Spleen (tissue), 11 donors: ENCODE results near the gene RPA3. TPM values are rescaled to one million over a fixed set of nuclear protein-coding genes. Genes with fewer than 3 reads are reported as not detected.

Experiments
- DNase-seq: peaks from one replicate; pipeline ENCODE4 v3.0.0-alpha.2; 2020
- H3K27ac ChIP-seq, 8 donors: fragments of 200-600 bp; sonication (generic) in 7 of 8; 1 replicate in 4 of 8; 2 replicates in 4 of 8; pipeline versions ENCODE4 v1.5.0 to v1.8.0; 2016 to 2021; ENCODE audit warnings: inconsistent platforms in 4 of 8, mild to moderate bottlenecking in 4 of 8, moderate library complexity in 1 of 8
- H3K27me3 ChIP-seq, 7 donors: fragments of 200-600 bp; sonication (generic) in 6 of 7; replicated peaks in 1 of 7; 1 replicate in 4 of 7; 2 replicates in 3 of 7; pipeline versions ENCODE4 v1.5.0 to v1.8.0; 2016 to 2021; ENCODE audit warnings: inconsistent platforms in 3 of 7, mild to moderate bottlenecking in 1 of 7
- H3K36me3 ChIP-seq, 6 donors: fragments of 200-600 bp; sonication (generic) in 5 of 6; 1 replicate in 4 of 6; 2 replicates in 2 of 6; pipeline versions ENCODE4 v1.5.0 to v1.8.0; 2016 to 2021; ENCODE audit warnings: inconsistent platforms in 2 of 6
- H3K4me1 ChIP-seq, 6 donors: fragments of 200-600 bp; sonication (generic) in 5 of 6; 1 replicate in 3 of 6; 2 replicates in 3 of 6; pipeline versions ENCODE4 v1.5.0 to v1.8.0; 2016 to 2021; ENCODE audit warnings: inconsistent platforms in 3 of 6
- H3K4me3 ChIP-seq, 8 donors: fragments of 200-600 bp; sonication (generic) in 7 of 8; 1 replicate in 4 of 8; 2 replicates in 4 of 8; pipeline versions ENCODE4 v1.5.0 to v1.8.0; 2016 to 2021; ENCODE audit warnings: inconsistent platforms in 4 of 8, mild to moderate bottlenecking in 4 of 8, moderate library complexity in 2 of 8
- H3K9me3 ChIP-seq, 8 donors: fragments of 200-600 bp; sonication (generic) in 7 of 8; 1 replicate in 4 of 8; 2 replicates in 4 of 8; pipeline versions ENCODE4 v1.5.0 to v1.8.0; 2016 to 2021; ENCODE audit warnings: inconsistent platforms in 4 of 8
- POLR2A ChIP-seq, 3 donors: fragments of 450-650 bp; IDR thresholded peaks; one replicate each; pipeline ENCODE4 v1.5.1; 2017; ENCODE audit warnings: antibody characterized with exemption in 3 of 3, mild to moderate bottlenecking in 1 of 3
- POLR2AphosphoS5 ChIP-seq, 3 donors: sonication (generic); formaldehyde crosslinking; IDR thresholded peaks; one replicate each; pipeline ENCODE4 v1.5.1; 2017; ENCODE audit warnings: antibody characterized with exemption in 3 of 3
- WGBS, 5 donors: extraction: QIAGEN DNeasy Blood & Tissue Kit in 3 of 5; methylation state at CpG; one replicate each; pipeline versions ENCODE4 v1.1.5 to v1.1.7; 2013 to 2018; 5-methylcytosine and 5-hydroxymethylcytosine counted together
- intact Hi-C: fragments of 100-400 bp; cut with DNase I; formaldehyde crosslinking; loops from one replicate; pipeline ENCODE4 v1.15.0; 2023; ENCODE audit warnings: low total_unique reads
- polyA plus RNA-seq, 3 donors: library from polyadenylated mRNA; stranded (reverse); fragments of 200-250 nt; gene quantifications; one replicate each; pipeline ENCODE4 v1.2.1, GENCODE V29; 2013
- total RNA-seq, 7 donors: library from RNA; depleted of rRNA in 3 of 7; stranded (reverse); fragments of >200 nt in 3 of 7; fragmentation: NEBNext Ultra II Directional in 4 of 7; extraction: Animal tissue kit (Norgen Biotek cat#: 25700) in 4 of 7; gene quantifications; one replicate each; pipeline versions ENCODE4 v1.1.0 to v1.2.1, GENCODE V29; 2016 to 2021
- TF ChIP-seq, protein P1 (sequence below), 11 experiments: fragments of 200-600 bp in 7 of 11; fragments of 450-650 bp in 4 of 11; sonication (generic) in 4 of 11; IDR thresholded peaks in 8 of 11; conservative IDR thresholded peaks in 3 of 11; 1 replicate in 7 of 11; 2 replicates in 4 of 11; pipeline versions ENCODE4 v1.4.0 to v1.8.0; 2016 to 2021; ENCODE audit warnings: antibody characterized with exemption in 11 of 11, inconsistent platforms in 4 of 11, mild to moderate bottlenecking in 1 of 11
- donor health status: healthy with polysubstance abuse.
- donor health status: DM: no; HTN: no; CAD: no; lungs with moderate emphysema.
- donor health status: DM: no; HTN: no; CAD: no.
- donor health status: Bipolar disorder and iron deficiency.
- donor health status: healthy.
- donor health status: DM: no; HTN: no; CAD: no.
- donor health status: DM: yes; HTN: yes; CAD: no.

The RPA3 gene
- total and polyA plus RNA-seq, 10 donors: 18.0 to 41.8 (median 28.2) TPM

DNA sequence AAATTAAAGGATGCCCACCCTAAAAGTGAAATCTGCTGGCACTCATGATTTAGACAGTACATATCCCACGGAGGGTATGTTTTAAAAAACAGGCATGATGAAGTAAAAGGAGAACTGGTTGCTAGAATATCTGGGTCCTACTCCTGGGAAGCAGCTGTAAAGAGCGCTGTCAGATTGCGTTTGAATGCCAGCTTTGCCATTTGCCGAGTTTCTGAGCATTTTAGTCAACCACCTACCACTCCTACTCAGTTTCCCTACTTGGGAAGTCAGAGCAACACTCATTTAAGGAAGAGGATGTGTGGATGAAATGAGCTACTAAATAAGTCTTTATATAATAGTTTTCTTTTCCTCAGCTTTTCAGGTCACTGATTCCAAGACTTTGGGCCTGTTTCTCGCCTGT is 79.0 kb downstream of the RPA3 start:
- Histone ChIP-seq H3K4me3 (peak overlapping the region in 7 of 8 donors; percentile 74 to 95 (median 86)), H3K36me3 (peaks cover 0 to 42% (median 17%) of the 10 kb centered on the region in 6 donors), H3K4me1 (peaks cover 10 to 44% (median 28%) of the 10 kb centered on the region in 6 donors), H3K9me3 (no peaks in the 10 kb centered on the region), H3K27me3 (no peaks in the 10 kb centered on the region), H3K27ac (peak overlapping the region; percentile 87 to 99 (median 94))
- DNase-seq: no peak
- 16 to 27% (median 22%) methylated on average over 5 of the region's 5 CpGs for WGBS, 5 donors
- no peak for TF ChIP-seq POLR2A (IDR thresholded peaks at IDR 0.05)
- TF ChIP-seq POLR2AphosphoS5 (IDR thresholded peaks at IDR 0.05): no peak
- TF ChIP-seq, protein P1, sequence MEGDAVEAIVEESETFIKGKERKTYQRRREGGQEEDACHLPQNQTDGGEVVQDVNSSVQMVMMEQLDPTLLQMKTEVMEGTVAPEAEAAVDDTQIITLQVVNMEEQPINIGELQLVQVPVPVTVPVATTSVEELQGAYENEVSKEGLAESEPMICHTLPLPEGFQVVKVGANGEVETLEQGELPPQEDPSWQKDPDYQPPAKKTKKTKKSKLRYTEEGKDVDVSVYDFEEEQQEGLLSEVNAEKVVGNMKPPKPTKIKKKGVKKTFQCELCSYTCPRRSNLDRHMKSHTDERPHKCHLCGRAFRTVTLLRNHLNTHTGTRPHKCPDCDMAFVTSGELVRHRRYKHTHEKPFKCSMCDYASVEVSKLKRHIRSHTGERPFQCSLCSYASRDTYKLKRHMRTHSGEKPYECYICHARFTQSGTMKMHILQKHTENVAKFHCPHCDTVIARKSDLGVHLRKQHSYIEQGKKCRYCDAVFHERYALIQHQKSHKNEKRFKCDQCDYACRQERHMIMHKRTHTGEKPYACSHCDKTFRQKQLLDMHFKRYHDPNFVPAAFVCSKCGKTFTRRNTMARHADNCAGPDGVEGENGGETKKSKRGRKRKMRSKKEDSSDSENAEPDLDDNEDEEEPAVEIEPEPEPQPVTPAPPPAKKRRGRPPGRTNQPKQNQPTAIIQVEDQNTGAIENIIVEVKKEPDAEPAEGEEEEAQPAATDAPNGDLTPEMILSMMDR (IDR thresholded peaks at IDR 0.05 in 8 of 11, conservative IDR thresholded peaks at IDR 0.05 in 3 of 11): no peak
- intact Hi-C loops: no loop called here

DNA sequence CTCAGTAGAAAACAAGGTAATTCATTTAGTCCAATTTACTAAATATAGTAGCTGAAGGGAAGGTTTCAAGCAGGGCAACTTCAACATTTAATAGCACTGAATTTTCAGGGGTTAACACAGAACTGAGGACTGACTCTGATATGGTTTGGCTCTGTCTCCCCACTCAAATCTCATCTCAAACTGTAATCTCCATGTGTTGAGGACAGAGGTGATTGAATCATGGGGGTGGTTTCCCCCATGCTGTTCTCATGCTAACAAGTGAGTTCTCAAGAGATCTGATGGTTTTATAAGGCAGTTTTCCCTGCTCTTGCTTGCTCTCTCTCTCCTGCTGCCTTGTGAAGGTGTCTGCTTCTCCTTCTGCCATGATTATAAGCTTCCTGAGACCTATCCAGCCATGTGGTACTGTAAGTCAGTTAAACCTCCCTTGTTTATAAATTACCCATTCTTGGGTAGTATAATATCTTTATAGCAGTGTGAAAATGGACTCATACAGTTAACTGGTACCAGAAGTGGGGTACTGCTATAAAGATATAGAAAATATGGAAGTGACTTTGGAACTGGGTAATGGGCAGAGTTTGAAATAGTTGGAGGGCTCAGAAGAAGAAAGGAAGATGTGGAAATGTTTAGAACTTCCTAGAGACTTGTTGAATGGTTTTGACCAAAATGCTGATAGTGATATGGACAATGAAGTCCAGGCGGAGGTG is 87.6 kb downstream of the RPA3 start:
- DNase-seq: no peak
- peaks cover 0 to 10% (median 9%) of the 10 kb centered on the region in 6 donors for H3K36me3 ChIP-seq
- no peak overlapping the region for H3K27ac ChIP-seq
- H3K4me1 ChIP-seq: no peaks in the 10 kb centered on the region
- intact Hi-C loops: no loop called here
- WGBS, 5 donors: 92 to 97% (median 97%) methylated on average over 1 of the region's 1 CpG
- H3K9me3 ChIP-seq: peaks cover 0 to 30% (median 12%) of the 10 kb centered on the region in 8 donors
- H3K4me3 ChIP-seq: no peak overlapping the region
- no peaks in the 10 kb centered on the region for H3K27me3 ChIP-seq
- TF ChIP-seq, protein P1 (IDR thresholded peaks at IDR 0.05 in 8 of 11, conservative IDR thresholded peaks at IDR 0.05 in 3 of 11): no peak
- TF ChIP-seq POLR2A (IDR thresholded peaks at IDR 0.05): no peak
- no peak for TF ChIP-seq POLR2AphosphoS5 (IDR thresholded peaks at IDR 0.05)

DNA sequence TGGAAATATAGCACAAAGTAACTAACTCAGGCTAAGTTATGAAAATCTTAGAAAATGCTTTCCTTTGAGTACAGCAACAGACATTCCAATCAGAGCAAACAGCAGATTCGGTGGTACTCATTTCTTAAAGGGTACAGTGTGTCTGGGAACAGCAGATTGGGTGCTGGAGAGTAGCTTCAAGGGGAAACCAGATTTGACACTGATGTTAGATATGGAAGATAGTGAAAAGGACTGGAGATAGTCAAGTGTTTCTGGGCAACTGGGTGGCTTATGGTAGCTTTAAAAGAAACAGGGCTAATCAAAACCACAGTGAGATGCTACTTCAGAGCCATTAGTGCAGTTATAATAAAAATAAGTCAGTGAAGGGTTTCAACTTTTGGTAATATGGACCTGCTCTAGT is 89.9 kb downstream of the RPA3 start:
- Histone ChIP-seq H3K4me1 (no peaks in the 10 kb centered on the region), H3K36me3 (no peaks in the 10 kb centered on the region), H3K27ac (no peak overlapping the region), H3K27me3 (no peaks in the 10 kb centered on the region), H3K9me3 (peaks cover 0 to 34% (median 14%) of the 10 kb centered on the region in 8 donors), H3K4me3 (no peak overlapping the region)
- no peak for DNase-seq
- TF ChIP-seq, protein P1 (IDR thresholded peaks at IDR 0.05 in 8 of 11, conservative IDR thresholded peaks at IDR 0.05 in 3 of 11): no peak
- TF ChIP-seq POLR2A (IDR thresholded peaks at IDR 0.05): no peak
- TF ChIP-seq POLR2AphosphoS5 (IDR thresholded peaks at IDR 0.05): no peak
- 68 to 94% (median 87%) methylated on average over 1 of the region's 1 CpG for WGBS, 5 donors
- intact Hi-C loops: no loop called here

DNA sequence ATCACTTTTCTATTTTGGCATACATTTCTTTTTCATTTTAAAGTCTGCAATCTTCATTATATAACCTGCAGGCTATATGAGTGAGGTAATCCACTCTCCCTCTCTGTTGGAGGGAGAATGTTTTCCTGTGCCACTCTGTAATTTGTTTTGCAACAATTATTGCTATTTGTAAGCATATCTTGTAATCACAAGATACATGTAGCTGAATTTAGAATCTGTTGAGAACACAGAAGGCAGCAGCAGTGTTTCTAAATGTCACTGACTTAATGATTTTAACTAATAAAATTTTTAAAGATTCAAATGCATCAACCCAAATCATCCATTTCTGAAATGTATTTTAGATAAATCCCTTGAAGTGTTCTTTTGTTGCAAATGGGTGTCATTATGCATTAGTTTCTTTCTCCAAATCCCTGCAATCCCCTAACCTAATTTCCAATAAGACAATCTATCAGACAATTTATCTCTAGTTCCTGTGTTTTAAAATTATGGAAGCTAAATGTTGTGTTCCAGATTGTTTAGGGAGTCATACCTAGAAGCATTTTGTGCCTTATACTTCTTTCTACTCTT is 97.7 kb downstream of the RPA3 start:
- Histone ChIP-seq H3K27me3 (no peaks in the 10 kb centered on the region), H3K9me3 (peaks cover 0 to 5% (median 1%) of the 10 kb centered on the region in 8 donors), H3K4me3 (no peak overlapping the region), H3K4me1 (no peaks in the 10 kb centered on the region), H3K36me3 (no peaks in the 10 kb centered on the region), H3K27ac (no peak overlapping the region)
- DNase-seq: no peak
- TF ChIP-seq POLR2A (IDR thresholded peaks at IDR 0.05) (no peak), POLR2AphosphoS5 (IDR thresholded peaks at IDR 0.05) (no peak)
- TF ChIP-seq, protein P1 (IDR thresholded peaks at IDR 0.05 in 8 of 11, conservative IDR thresholded peaks at IDR 0.05 in 3 of 11): no peak
- intact Hi-C loops: no loop called here
